ENCODE results near the gene ZNF12. TPM values are rescaled to one million over a fixed set of nuclear protein-coding genes. Genes with fewer than 3 reads are reported as not detected.
"Not testable (repeated sequence)": the region's sequence is repeated elsewhere in the genome, so short reads cannot be mapped to it uniquely, and the experiment has no call there.

Gene ZNF12
- 21.7 and 26.5 TPM in 2 replicates for total RNA-seq
- polyA plus RNA-seq (2012) = 9.0 TPM

GRCh38 chr7:6706666-6707407 lies at the start of gene ZNF12:
TSS of gene ZNF12 (minus strand) at chr7:6706947. CDS start at chr7:6705173, 1,774 bp downstream.
- DNase-seq (ENCODE audit: low read depth) = peak; percentile 98

DNA sequence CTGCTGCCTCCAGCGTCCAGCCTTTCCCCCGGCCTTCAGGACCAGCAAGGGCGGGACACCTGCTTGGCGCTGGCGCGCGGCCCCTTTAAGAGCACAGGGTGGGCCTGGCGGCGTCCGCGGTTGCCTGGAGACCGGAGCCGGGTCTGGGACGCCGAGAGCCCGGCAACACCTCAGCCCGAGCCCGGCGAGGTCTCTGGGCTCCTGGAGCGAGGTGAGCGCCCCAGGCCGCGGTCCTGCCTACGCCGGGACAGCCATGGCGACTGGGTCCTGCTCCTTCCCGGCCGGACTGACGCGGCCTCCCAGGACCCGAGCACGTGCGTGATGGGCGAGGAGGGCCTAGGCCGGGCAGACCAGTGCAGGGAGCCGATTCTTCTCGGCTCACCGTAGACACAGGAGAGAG lies 47.2 kb upstream of the ZNF12 start, which contains the start of gene RSPH10B2:
TSS of gene RSPH10B2 (plus strand) at position 140 of the 400 bp plus-strand sequence. CDS start 3,575 bp downstream, outside the sequence.
- DNase-seq (ENCODE audit: low read depth) = not testable (repeated sequence)

GRCh38 chr7:6750173-6750572 lies 43.4 kb upstream of the ZNF12 start:
- DNase-seq (ENCODE audit: low read depth) = not testable (repeated sequence)

- DNase-seq (ENCODE audit: low read depth) = not testable (repeated sequence)
Observed at GRCh38 chr7:6749335-6749734, 42.6 kb upstream of the ZNF12 start.

DNA sequence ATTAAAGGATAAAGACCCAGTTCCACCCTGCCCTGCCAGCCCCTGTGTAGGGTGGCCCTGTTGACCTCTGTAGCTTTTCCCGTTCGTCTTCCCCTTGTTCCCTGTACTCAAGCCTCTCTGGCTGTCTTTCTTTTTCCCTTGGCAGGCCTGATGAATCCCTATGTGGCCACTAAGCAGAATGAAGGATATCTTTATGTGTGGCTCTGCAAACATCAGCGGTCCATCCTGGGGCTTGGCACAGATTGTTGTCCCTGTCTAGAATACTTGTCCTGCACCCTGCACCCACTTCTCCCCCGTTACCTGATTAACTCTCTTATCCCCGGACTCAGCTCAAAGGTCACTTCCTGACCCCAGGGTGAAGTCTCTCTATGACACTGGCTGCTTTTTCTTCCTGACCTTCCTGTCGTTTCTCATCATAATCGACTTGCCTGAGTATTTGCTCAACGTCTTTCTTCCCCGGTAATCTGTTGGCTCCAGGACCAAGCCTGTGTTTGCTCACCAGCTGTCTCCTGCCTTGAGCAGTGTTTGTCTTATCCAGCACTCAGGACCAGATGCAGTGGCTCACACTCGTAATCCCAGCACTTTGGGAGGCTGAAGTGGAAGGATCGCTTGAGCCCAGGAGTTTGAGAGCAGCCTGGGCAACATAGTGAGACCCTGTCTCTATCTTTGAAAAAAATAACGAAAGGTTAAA lies 37.8 kb upstream of the ZNF12 start:
- DNase-seq (ENCODE audit: low read depth) = not testable (repeated sequence)

DNA sequence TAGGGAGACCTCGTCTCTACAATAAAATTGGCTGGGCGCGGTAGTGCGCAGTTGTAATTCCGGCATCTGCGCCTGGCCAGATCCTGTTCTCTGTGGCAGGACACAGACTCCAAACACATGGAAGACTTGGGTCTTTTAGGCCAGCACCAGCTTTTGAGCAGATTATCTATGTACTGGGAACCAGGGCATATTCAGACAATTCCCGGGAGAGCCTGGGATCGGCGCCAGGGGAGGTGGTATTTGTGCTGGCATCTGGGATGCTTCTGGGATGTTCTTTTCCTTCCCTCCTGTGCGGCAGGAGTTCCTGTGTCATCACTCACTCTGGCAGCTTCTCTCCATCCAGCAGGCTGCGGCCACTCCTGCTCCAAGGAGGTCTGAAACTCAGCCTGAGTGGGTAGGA lies 31.7 kb upstream of the ZNF12 start:
- DNase-seq (ENCODE audit: low read depth) = not testable (repeated sequence)

GRCh38 chr7:6730343-6730633 lies 23.5 kb upstream of the ZNF12 start:
- DNase-seq (ENCODE audit: low read depth) = peak; percentile 40

GRCh38 chr7:6729492-6730342 lies 23.0 kb upstream of the ZNF12 start:
- peak; percentile 97 for DNase-seq (ENCODE audit: low read depth)

GRCh38 chr7:6728893-6729491 lies 22.2 kb upstream of the ZNF12 start:
- DNase-seq (ENCODE audit: low read depth) = not testable (repeated sequence)

DNA sequence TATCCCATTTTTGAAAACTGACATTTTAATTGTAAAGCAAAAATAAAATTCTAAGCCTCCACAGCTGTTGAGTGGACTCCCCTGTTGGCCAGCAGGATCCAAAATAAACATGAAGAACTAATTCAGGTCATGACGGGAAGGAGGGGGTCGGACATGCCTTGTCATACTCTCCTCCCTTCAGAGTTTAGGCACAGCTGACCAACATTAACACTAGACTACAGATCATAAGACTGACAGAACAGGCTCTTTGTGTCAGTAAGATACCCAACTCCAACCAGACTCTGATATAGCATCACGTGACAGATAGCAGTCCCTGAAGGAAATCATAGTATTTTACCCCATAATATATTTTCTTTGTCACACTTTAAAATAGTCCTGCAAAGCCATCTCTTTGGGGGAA lies 20.9 kb upstream of the ZNF12 start:
- DNase-seq (ENCODE audit: low read depth) = peak; percentile 77

- DNase-seq (ENCODE audit: low read depth) = not testable (repeated sequence)
Observed at GRCh38 chr7:6726341-6726740, 19.6 kb upstream of the ZNF12 start.

GRCh38 chr7:6725003-6725402 lies 18.3 kb upstream of the ZNF12 start:
- no peak for DNase-seq (ENCODE audit: low read depth)

DNA sequence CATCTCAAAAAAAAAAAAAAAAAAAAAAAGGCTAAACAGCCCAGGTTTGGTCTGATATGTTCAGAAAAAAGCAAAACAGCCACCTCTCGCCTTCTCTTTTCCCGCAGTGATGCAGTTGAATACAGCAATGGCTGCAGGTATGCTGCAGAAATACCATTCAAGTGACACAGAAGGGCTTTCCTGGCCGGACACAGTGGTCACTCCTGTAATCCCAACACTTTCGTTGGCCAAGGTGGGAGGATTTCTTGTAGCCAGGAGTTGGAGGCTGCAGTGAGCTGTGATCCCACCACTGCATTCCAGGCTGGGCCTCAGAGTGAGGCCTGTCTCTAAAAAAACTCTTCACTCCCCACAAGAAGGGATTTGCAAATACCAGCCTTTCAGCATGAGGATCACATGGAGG lies 17.6 kb upstream of the ZNF12 start:
- peak; percentile 54 for DNase-seq (ENCODE audit: low read depth)

GRCh38 chr7:6718124-6718523 lies 11.4 kb upstream of the ZNF12 start:
- no peak for DNase-seq (ENCODE audit: low read depth)

GRCh38 chr7:6715898-6716297 lies 9.2 kb upstream of the ZNF12 start:
- DNase-seq (ENCODE audit: low read depth) = not testable (repeated sequence)

- no peak for DNase-seq (ENCODE audit: low read depth)
Observed at GRCh38 chr7:6714360-6714759, 7.6 kb upstream of the ZNF12 start.

GRCh38 chr7:6709808-6710207 lies 3.1 kb upstream of the ZNF12 start:
- no peak for DNase-seq (ENCODE audit: low read depth)

DNA sequence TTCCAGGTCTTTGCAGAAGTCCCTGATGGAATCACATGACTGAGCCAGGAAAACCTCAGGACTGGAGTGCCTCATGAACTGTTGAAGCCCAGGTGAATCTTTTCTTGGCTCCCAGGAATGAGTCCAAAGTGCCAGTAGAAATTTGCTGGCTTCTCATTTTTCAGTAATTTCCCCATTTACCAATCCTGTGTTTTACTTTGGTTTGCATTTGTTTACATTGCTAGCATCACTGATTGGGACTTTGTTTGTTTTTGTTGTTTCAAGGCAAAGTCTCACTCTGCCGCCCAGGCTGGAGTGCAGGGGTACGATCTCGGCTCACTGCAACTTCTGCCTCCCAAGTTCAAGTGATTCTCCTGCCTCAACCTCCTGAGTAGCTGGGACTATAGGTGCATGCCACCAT lies 1.6 kb upstream of the ZNF12 start:
- DNase-seq (ENCODE audit: low read depth) = no peak

DNA sequence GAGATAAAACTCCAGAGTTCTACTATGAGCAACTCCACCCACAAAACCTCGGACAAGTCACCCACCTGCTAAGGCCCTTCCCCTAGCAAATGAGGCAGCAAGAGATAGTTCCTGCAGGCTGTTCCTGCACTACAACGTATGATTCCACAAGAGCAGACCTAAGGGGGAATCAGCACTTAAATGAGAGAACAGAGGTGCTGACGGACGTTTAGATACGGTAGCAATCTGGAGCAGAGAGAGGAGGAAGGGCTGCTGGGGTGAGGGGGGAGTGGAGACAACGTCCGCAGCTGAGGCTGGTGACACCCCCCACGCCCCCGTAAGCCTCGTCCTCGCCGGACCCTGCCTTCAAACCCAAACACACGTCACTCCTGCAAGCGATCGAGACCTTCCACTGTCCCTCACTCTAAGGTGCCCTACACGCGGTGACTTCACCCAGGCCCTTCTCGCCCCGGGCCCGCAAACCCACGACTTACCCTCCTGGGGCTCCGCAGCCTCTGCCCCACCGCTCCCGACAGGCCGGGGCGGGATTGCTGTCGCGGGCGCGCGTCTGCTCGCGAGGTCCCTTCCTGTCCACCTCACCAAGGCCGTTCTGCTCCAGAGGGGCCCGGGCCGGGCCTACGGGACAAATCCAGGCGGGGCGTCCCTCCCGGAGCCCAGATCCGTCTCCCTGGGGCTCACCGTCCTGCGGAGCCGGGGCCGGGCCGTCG lies 635 bp downstream of the ZNF12 start:
- DNase-seq (ENCODE audit: low read depth) = peak; percentile 44

DNA sequence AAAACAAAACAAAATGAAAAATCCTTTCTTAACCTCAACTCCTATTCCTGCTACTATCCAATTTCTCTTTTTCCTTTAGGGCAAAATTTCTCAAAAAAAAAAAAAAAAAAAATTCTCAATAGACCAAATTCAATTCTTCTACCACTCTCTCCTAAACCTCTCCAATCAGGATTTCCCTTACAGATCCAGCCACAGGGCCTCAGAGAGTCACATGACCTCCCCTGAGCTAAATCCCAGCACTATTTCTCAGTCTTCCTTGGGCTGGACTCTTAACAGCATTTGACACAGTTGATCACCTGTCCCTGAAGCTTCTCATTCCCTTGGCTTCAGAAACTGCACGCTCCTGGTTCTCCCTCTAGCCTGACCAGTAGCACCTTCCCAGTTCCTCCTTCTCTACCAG lies 4.9 kb downstream of the ZNF12 start:
- DNase-seq (ENCODE audit: low read depth) = peak; percentile 28

- DNase-seq (ENCODE audit: low read depth) = no peak
Observed at GRCh38 chr7:6700793-6701192, 6.0 kb downstream of the ZNF12 start.
